Measurements from ENCODE around the gene TIMM17A. TPM values are rescaled to one million over a fixed set of nuclear protein-coding genes. Genes with fewer than 3 reads are reported as not detected.

TIMM17A gene
- total RNA-seq, 1 experiment from 2014 or later, result 56.1 TPM

DNA sequence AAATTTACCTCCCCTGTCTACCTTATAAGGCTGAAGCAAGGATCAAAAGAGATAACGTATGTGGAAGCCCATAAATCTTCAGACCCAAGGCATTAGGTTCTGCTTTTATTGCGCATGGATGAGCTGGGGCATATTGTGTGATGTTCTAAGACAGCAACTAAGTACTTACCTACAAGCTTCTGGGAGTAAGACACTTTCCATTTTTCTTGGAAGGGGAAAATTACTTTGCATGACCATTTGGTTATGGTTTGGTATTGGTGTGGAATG lies 30.1 kb upstream of the TIMM17A start (continued):
- TF ChIP-seq, protein P1, sequence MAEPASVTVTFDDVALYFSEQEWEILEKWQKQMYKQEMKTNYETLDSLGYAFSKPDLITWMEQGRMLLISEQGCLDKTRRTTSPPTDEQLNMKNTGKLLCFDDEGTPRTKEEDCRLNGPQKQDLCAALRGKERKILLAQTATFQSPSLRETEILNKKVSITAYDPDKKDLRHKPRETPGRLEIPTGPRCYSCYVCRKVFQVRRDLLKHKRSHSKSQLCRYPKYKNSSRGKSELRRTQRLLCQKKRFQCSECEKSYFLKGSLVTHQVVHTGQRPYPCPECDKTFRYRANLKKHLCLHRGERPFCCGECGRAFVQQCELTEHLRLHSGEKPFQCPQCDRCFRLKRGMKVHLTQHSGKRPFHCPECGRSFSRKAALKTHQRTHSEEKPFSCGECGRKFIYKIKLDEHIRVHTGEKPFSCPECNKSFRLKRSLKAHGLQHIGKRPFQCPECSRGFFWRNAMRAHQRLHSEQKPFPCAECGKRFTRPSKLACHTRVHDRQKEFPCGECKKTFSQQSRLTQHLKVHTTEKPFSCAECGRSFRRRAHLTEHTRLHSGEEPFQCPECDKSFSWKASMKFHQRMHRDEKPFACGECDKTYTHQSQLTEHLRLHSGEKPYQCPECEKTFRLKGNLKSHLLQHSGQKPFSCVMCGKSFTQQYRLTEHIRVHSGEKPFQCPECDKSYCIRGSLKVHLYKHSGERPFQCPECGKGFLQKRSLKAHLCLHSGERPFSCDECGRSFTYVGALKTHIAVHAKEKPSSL (CRISPR knock-in tag; conservative IDR thresholded peaks at IDR 0.05), result no peak
- TF ChIP-seq PRRX2 (CRISPR knock-in tag; IDR thresholded peaks at IDR 0.05) (no peak), EMX1 (CRISPR knock-in tag; IDR thresholded peaks at IDR 0.05) (no peak), TEAD1 (CRISPR knock-in tag; IDR thresholded peaks at IDR 0.05) (no peak)
- TF ChIP-seq, protein P2, sequence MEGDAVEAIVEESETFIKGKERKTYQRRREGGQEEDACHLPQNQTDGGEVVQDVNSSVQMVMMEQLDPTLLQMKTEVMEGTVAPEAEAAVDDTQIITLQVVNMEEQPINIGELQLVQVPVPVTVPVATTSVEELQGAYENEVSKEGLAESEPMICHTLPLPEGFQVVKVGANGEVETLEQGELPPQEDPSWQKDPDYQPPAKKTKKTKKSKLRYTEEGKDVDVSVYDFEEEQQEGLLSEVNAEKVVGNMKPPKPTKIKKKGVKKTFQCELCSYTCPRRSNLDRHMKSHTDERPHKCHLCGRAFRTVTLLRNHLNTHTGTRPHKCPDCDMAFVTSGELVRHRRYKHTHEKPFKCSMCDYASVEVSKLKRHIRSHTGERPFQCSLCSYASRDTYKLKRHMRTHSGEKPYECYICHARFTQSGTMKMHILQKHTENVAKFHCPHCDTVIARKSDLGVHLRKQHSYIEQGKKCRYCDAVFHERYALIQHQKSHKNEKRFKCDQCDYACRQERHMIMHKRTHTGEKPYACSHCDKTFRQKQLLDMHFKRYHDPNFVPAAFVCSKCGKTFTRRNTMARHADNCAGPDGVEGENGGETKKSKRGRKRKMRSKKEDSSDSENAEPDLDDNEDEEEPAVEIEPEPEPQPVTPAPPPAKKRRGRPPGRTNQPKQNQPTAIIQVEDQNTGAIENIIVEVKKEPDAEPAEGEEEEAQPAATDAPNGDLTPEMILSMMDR (IDR thresholded peaks at IDR 0.05), result no peak

GRCh38 chr1:201925981-201926645 lies 29.2 kb upstream of the TIMM17A start:
- Mint-ChIP-seq H3K36me3 (no peaks in the 10 kb centered on the region), H3K9me3 (no peaks in the 10 kb centered on the region), H3K27me3 (ENCODE audit: low read depth) (no peaks in the 10 kb centered on the region), H3K27ac (no peak overlapping the region), H3K4me3 (no peak overlapping the region), H3K4me1 (no peaks in the 10 kb centered on the region)
- ChIA-PET CTCF (no interaction called here), POLR2A (no interaction called here)
- ATAC-seq (no peak), DNase-seq (ENCODE audit: low spot score) (no peak)
- TF ChIP-seq ELF4 (CRISPR knock-in tag; IDR thresholded peaks at IDR 0.05; ENCODE audit: low read depth), result no peak
- no peak for TF ChIP-seq ZSCAN18 (CRISPR knock-in tag; IDR thresholded peaks at IDR 0.05)
- TF ChIP-seq EMX1 (CRISPR knock-in tag; IDR thresholded peaks at IDR 0.05), result no peak
- TF ChIP-seq FOXJ3 (CRISPR knock-in tag; IDR thresholded peaks at IDR 0.05; ENCODE audit: borderline replicate concordance), result no peak
- TF ChIP-seq ZNF121 (CRISPR knock-in tag; IDR thresholded peaks at IDR 0.05), result no peak
- no peak for TF ChIP-seq RELA (CRISPR knock-in tag; IDR thresholded peaks at IDR 0.05; ENCODE audit: borderline replicate concordance)
- TF ChIP-seq MXD4 (CRISPR knock-in tag; IDR thresholded peaks at IDR 0.05; ENCODE audit: borderline replicate concordance), result no peak
- no peak for TF ChIP-seq AR (CRISPR knock-in tag; IDR thresholded peaks at IDR 0.05)
- no peak for TF ChIP-seq E2F4 (CRISPR knock-in tag; IDR thresholded peaks at IDR 0.05; ENCODE audit: borderline replicate concordance, low read depth)
- no peak for TF ChIP-seq E2F5 (CRISPR knock-in tag; IDR thresholded peaks at IDR 0.05)
- TF ChIP-seq, protein P1 (CRISPR knock-in tag; conservative IDR thresholded peaks at IDR 0.05), result no peak
